ENCODE data around the gene GAREM2.

The GAREM2 gene

DNA sequence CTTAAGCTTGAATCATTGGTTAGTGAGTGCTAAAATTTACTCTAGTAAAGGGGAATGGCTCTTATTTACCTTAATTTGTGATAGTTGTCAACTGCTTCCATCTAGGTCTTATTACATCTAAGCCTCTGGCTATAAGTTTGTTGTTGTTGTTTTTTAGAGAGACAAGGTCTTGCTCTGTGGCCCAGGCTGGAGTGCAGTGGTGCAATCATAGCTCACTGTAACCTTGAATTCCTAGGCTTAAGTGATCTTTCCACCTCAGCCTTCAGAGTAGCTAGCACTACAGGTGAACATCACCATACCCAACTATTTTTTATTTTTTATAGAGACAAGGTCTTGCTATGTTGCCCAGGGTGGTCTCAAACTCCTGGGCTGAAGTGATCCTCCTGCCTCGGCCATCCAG lies 65.0 kb downstream of the GAREM2 start:
- DNase-seq (ENCODE audit: low spot score), result no peak

- no peak for DNase-seq (ENCODE audit: low spot score)
Observed at GRCh38 chr2:26238311-26238958, 65.5 kb downstream of the GAREM2 start.
